ENCODE results near the gene NMNAT2. TPM values are rescaled to one million over a fixed set of nuclear protein-coding genes. Genes with fewer than 3 reads are reported as not detected.

NMNAT2 gene
- total RNA-seq, 1 experiment from 2014 or later, result 2.4 TPM

- no peak for DNase-seq (ENCODE audit: low read depth)
These were observed 99.1 kb downstream of the NMNAT2 start for GRCh38 chr1:183319051-183319450.

- DNase-seq (ENCODE audit: low read depth), result peak; percentile 85
These were observed 99.7 kb downstream of the NMNAT2 start for GRCh38 chr1:183318433-183318832.

GRCh38 chr1:183315991-183316758, 102.0 kb downstream of the NMNAT2 start:
- DNase-seq (ENCODE audit: low read depth), result no peak

DNA sequence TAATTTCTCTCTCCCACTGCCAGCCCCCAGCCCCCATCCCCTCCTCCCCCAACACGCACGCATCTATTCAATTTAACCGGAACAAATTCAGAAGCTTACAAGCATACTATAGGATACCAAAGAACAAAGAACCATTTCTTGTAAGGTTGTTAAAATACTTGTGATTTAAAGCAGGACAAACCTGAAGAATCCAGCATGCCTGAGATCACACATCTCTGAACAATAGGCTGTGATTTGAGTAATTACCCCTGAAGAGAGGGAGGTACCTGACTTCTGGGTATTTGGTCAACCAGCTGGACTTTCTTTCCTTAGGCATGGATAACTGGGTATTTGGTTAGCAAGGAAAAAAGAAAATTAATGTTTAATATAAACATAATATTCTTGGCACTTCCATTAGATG, 105.1 kb downstream of the NMNAT2 start:
- no peak for DNase-seq (ENCODE audit: low read depth)

DNA sequence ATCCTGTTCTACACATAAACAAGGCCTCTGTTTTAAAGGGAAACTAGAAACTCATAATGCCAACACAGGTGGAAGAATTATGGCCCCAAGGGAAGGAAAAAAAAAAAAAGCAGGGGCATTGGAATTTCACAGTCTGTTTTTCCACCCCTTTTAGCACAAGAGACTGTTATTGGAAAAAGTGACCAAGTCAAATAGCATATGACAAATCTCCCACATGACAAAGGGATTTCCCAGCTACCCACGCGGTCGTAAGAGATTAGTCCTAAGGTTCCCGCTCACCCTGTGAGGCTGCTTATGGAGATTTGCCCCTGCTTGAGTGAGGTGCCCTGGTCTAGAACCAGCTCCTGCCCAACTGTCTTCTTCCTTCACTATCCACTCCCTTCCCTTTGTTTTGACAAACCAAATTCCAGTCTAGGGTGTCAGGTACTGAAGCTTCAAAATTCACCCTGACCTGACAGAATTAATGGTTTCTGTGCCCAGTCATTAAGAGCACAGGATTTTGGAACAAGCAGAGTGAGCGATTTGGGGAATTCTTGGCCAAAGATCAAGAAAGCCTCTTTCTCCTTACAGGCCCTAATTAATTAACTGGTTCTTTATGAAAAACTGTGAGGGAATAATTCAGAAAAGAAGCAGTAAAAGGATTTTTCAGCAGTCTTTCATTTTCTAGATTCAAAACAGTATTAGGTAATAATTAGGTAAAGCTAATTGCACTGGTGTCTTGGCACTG, 107.3 kb downstream of the NMNAT2 start:
- no peak for DNase-seq (ENCODE audit: low read depth)

GRCh38 chr1:183308719-183309118, 109.5 kb downstream of the NMNAT2 start:
- no peak for DNase-seq (ENCODE audit: low read depth)

GRCh38 chr1:183306317-183307042, 111.7 kb downstream of the NMNAT2 start:
- DNase-seq (ENCODE audit: low read depth), result no peak

- DNase-seq (ENCODE audit: low read depth), result no peak
These were observed 113.6 kb downstream of the NMNAT2 start for GRCh38 chr1:183304440-183305107.

- DNase-seq (ENCODE audit: low read depth), result peak; percentile 51
These were observed 114.3 kb downstream of the NMNAT2 start for GRCh38 chr1:183303901-183304300.

DNA sequence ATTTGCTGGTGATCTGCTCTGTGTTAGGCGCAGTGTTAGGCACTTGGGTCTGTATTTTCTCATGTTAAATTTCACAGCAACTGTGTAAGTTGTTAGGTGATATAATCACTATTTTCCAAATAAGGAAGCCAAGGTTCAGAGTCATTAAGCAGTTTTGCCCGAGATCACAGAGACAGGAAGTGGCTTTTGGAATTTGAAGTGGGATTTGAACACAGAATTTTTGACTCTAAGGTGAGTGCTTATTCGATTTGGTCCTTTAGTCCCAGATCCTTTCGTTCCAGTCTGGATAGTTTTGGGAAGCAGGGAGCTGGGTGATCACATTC, 114.9 kb downstream of the NMNAT2 start:
- no peak for DNase-seq (ENCODE audit: low read depth)

GRCh38 chr1:183302452-183303322, 115.5 kb downstream of the NMNAT2 start:
- DNase-seq (ENCODE audit: low read depth), result no peak

DNA sequence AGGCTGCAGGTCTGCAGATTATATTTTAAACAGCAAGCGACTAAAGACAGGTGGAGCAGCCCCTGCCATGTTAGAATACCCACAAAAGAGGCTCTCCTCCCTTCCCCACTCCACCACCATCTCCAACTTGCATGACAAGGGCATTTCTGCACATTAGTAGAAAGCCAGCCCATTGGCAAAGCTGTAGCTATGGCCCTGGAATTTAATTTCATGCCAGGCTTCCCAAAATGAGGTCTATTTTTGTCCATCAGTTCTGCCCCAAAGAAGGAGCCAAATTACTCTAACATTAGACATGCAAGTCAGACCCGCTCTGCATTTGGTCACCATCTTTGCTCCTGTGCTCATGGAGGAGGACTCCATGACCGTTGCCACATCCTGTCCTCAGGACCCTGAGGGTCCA, 116.9 kb downstream of the NMNAT2 start:
- DNase-seq (ENCODE audit: low read depth), result no peak

- DNase-seq (ENCODE audit: low read depth), result no peak
These were observed 117.4 kb downstream of the NMNAT2 start for GRCh38 chr1:183300828-183301227.

GRCh38 chr1:183300395-183300794, 117.8 kb downstream of the NMNAT2 start:
- no peak for DNase-seq (ENCODE audit: low read depth)

DNA sequence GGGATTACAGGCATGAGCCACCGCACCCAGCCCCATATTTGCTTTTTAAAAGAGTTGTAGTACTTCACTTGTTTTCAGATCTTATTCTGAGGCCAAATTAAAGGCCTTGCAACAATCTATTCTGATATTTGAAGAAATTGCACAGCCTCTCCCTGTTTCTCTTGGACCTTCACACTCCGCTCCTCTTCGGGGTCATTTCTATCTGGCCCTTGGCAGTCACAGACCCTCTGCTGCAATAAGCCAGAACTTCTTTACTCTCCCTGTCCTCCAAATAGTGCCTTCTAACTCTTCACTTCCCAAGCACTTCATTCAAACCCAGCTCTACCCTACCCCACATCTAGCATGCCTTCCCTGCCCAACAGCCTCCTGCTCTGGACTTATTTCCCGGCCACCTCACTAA, 121.4 kb downstream of the NMNAT2 start:
- no peak for DNase-seq (ENCODE audit: low read depth)

- no peak for DNase-seq (ENCODE audit: low read depth)
These were observed 122.7 kb downstream of the NMNAT2 start for GRCh38 chr1:183295521-183295920.

DNA sequence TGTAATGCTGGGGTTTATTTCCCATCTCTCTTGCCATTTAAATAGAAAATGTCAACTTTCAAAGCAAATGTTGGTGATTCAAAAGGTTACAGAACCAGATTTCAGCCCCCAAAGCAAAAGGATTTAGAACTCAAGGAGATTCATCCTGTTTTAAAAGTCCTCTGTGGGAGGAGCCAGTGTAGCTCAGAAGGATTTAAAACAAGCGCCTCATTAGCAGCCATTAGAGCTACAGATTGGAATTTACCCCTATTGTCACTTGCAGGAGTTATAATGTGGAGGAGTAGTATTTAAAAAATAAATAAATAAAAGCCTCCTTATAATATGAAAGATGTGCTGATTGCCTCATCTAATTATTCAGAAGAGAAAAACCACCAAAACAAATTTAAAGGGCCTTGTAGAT, 124.3 kb downstream of the NMNAT2 start:
- DNase-seq (ENCODE audit: low read depth), result no peak

GRCh38 chr1:183293241-183293640, 124.9 kb downstream of the NMNAT2 start:
- DNase-seq (ENCODE audit: low read depth), result no peak

GRCh38 chr1:183291802-183292514, 126.2 kb downstream of the NMNAT2 start:
- DNase-seq (ENCODE audit: low read depth), result peak; percentile 48

DNA sequence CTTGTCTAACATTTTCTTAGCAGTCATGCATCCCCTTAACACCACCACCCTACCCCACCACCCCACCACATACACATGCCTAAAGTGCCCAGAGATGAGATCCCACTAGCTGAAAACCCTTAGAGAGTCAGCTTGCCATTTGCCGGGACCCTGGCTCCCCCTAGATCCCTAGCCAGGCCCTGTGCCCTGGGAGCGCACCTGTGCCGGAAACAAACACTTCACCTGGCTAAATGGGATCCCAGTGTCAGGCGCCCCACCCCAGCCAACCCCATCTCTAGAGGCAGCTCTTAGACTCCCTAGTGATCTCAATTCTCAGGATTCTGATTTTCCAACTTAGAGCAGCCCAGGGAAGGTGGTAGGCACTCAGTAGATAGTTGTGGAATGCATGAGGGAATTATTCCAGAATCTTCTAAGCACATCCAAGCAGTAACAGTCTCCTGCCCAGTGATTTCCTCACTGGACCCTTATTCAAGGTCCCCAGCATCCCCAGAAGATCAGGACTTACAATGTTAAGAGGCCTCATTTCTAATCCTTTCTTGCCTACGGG, 126.9 kb downstream of the NMNAT2 start:
- DNase-seq (ENCODE audit: low read depth), result no peak
